8988T (cell line): Measurements from ENCODE around the gene HMCN1.

Experiments
- DNase-seq: peaks from one replicate; pipeline ENCODE4 v3.0.0; 2011

The HMCN1 gene

GRCh38 chr1:186050360-186050759 lies 316.2 kb downstream of the HMCN1 start:
- DNase-seq = no peak

- DNase-seq = no peak
Measured at GRCh38 chr1:186054003-186054402, 319.8 kb downstream of the HMCN1 start.

- DNase-seq = no peak
Measured at GRCh38 chr1:186054932-186055331, 320.7 kb downstream of the HMCN1 start.

GRCh38 chr1:186055846-186056245 lies 321.7 kb downstream of the HMCN1 start:
- no peak for DNase-seq

- DNase-seq = no peak
Measured at GRCh38 chr1:186057086-186057485, 322.9 kb downstream of the HMCN1 start.

- DNase-seq = no peak
Measured at GRCh38 chr1:186059311-186059710, 325.1 kb downstream of the HMCN1 start.

- no peak for DNase-seq
Measured at GRCh38 chr1:186059752-186060151, 325.6 kb downstream of the HMCN1 start.

GRCh38 chr1:186060226-186060625 lies 326.0 kb downstream of the HMCN1 start:
- no peak for DNase-seq

GRCh38 chr1:186063091-186063657 lies 329.0 kb downstream of the HMCN1 start:
- DNase-seq = no peak

- no peak for DNase-seq
Measured at GRCh38 chr1:186066411-186066810, 332.2 kb downstream of the HMCN1 start.

- no peak for DNase-seq
Measured at GRCh38 chr1:186073697-186074096, 339.5 kb downstream of the HMCN1 start.

- no peak for DNase-seq
Measured at GRCh38 chr1:186076006-186076405, 341.8 kb downstream of the HMCN1 start.

GRCh38 chr1:186078245-186078644 lies 344.1 kb downstream of the HMCN1 start:
- no peak for DNase-seq

GRCh38 chr1:186079084-186079684 lies 345.0 kb downstream of the HMCN1 start:
- no peak for DNase-seq

GRCh38 chr1:186082235-186082937 lies 348.2 kb downstream of the HMCN1 start:
- no peak for DNase-seq

- no peak for DNase-seq
Measured at GRCh38 chr1:186086583-186086982, 352.4 kb downstream of the HMCN1 start.

- DNase-seq = no peak
Measured at GRCh38 chr1:186089940-186090339, 355.7 kb downstream of the HMCN1 start.

- DNase-seq = no peak
Measured at GRCh38 chr1:186091222-186091720, 357.1 kb downstream of the HMCN1 start.

GRCh38 chr1:186093437-186093836 lies 359.2 kb downstream of the HMCN1 start:
- no peak for DNase-seq

GRCh38 chr1:186094172-186094571 lies 360.0 kb downstream of the HMCN1 start:
- no peak for DNase-seq

- no peak for DNase-seq
Measured at GRCh38 chr1:186099336-186100104, 365.3 kb downstream of the HMCN1 start.

- no peak for DNase-seq
Measured at GRCh38 chr1:186102107-186102506, 367.9 kb downstream of the HMCN1 start.

- DNase-seq = no peak
Measured at GRCh38 chr1:186102547-186103148, 368.5 kb downstream of the HMCN1 start.
